ENCODE data around the gene ZNF132. TPM values are rescaled to one million over a fixed set of nuclear protein-coding genes. Genes with fewer than 3 reads are reported as not detected.

The ZNF132 gene
- total RNA-seq, 1 donor from 2014 or later, result 1.0 TPM

DNA sequence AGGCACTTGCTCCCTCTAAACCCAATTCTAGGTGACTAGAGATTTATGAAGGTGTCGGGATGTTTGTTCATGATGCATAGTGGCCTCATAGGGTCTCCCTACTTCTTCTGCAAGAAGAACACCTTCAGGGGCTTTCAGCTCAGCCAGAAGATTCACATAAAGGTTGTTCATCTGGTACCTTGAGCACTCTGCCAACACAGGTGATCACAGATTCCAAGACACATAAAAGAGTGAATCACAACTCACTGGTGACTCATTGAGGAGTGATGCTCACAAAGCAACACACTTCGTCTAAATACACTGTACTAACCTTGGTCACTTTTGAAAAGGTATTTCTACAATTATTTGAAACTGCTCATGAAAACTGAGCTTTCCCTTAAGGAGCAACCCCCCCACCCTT, 20.1 kb upstream of the ZNF132 start:
- H3K4me3 ChIP-seq, result no peak overlapping the region
- H3K4me1 Mint-ChIP-seq, result no peaks in the 10 kb centered on the region
- H3K27ac ChIP-seq, result no peak overlapping the region

DNA sequence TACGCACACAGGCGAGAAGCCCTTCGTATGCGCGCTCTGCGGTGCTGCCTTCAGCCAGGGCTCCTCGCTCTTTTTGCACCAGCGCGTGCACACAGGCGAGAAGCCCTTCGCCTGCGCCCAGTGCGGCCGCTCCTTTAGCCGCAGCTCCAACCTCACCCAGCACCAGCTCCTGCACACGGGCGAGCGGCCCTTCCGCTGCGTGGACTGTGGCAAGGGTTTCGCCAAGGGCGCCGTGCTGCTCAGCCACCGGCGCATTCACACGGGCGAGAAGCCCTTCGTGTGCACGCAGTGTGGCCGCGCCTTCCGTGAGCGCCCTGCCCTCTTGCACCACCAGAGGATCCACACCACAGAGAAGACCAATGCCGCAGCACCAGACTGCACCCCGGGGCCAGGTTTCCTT, 16.2 kb upstream of the ZNF132 start:
- Histone ChIP-seq H3K4me3 (no peak overlapping the region), H3K27me3 (peaks cover 12% of the 10 kb centered on the region), H2AFZ (replicated peaks) (no peak overlapping the region), H3F3A (ENCODE audit: low read depth) (no peaks in the 10 kb centered on the region), H3K4me2 (no peak overlapping the region), H3K79me2 (ENCODE audit: low read depth) (no peaks in the 10 kb centered on the region), H3K36me3 (no peaks in the 10 kb centered on the region), H4K20me1 (ENCODE audit: low read depth) (no peaks in the 10 kb centered on the region), H3K27ac (no peak overlapping the region), H3K9me3 (ENCODE audit: low read depth) (no peaks in the 10 kb centered on the region), H3K4me1 (no peaks in the 10 kb centered on the region), H3K9ac (no peak overlapping the region)
- TF ChIP-seq EZH2 (IDR thresholded peaks at IDR 0.05) (no peak), EZH2phosphoT487 (IDR thresholded peaks at IDR 0.05) (no peak)
- TF ChIP-seq, protein P1, sequence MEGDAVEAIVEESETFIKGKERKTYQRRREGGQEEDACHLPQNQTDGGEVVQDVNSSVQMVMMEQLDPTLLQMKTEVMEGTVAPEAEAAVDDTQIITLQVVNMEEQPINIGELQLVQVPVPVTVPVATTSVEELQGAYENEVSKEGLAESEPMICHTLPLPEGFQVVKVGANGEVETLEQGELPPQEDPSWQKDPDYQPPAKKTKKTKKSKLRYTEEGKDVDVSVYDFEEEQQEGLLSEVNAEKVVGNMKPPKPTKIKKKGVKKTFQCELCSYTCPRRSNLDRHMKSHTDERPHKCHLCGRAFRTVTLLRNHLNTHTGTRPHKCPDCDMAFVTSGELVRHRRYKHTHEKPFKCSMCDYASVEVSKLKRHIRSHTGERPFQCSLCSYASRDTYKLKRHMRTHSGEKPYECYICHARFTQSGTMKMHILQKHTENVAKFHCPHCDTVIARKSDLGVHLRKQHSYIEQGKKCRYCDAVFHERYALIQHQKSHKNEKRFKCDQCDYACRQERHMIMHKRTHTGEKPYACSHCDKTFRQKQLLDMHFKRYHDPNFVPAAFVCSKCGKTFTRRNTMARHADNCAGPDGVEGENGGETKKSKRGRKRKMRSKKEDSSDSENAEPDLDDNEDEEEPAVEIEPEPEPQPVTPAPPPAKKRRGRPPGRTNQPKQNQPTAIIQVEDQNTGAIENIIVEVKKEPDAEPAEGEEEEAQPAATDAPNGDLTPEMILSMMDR (IDR thresholded peaks at IDR 0.05), result no peak
- DNase-seq (ENCODE audit: low spot score), result no peak
- no peaks in the 10 kb centered on the region for H3K9me3 Mint-ChIP-seq
- H3K4me3 Mint-ChIP-seq, result no peak overlapping the region
- H3K27me3 Mint-ChIP-seq (ENCODE audit: insufficient read depth, low read depth), result peaks cover 5% of the 10 kb centered on the region
- peaks cover 6% of the 10 kb centered on the region for H3K4me1 Mint-ChIP-seq
- H3K36me3 Mint-ChIP-seq, result peaks cover 18% of the 10 kb centered on the region
- no peak overlapping the region for H3K27ac Mint-ChIP-seq

More for the DNA sequence above, 20.1 kb upstream of the ZNF132 start:
- Histone ChIP-seq H3K4me1 (no peaks in the 10 kb centered on the region), H3K4me2 (no peak overlapping the region), H3F3A (ENCODE audit: low read depth) (no peaks in the 10 kb centered on the region), H3K27me3 (no peaks in the 10 kb centered on the region), H4K20me1 (ENCODE audit: low read depth) (no peaks in the 10 kb centered on the region), H3K9ac (no peak overlapping the region), H3K79me2 (ENCODE audit: low read depth) (no peaks in the 10 kb centered on the region), H2AFZ (replicated peaks) (no peak overlapping the region), H3K9me3 (ENCODE audit: low read depth) (no peaks in the 10 kb centered on the region), H3K36me3 (no peaks in the 10 kb centered on the region)
- H3K27ac Mint-ChIP-seq, result no peak overlapping the region
- TF ChIP-seq EZH2phosphoT487 (IDR thresholded peaks at IDR 0.05), result no peak
- no peak for TF ChIP-seq EZH2 (IDR thresholded peaks at IDR 0.05)
- TF ChIP-seq, protein P1 (IDR thresholded peaks at IDR 0.05), result no peak
- DNase-seq (ENCODE audit: low spot score), result no peak
- no peaks in the 10 kb centered on the region for H3K9me3 Mint-ChIP-seq
- H3K27me3 Mint-ChIP-seq (ENCODE audit: insufficient read depth, low read depth), result peaks cover 2% of the 10 kb centered on the region
- H3K4me3 Mint-ChIP-seq, result no peak overlapping the region
- H3K36me3 Mint-ChIP-seq, result peaks cover 11% of the 10 kb centered on the region

DNA sequence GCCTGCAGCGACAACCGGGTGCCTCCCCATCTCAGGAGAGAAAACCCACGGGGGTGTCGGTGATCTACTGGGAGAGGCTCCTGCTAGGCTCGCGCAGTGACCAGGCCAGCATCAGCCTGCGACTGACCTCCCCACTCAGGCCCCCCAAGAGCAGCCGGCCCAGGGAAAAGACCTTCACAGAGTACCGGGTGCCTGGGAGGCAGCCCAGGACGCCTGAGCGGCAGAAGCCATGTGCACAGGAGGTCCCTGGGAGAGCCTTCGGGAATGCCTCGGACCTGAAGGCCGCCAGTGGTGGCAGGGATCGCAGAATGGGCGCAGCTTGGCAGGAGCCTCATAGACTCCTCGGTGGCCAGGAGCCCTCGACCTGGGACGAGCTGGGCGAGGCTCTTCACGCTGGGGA, 15.4 kb upstream of the ZNF132 start:
- H2AFZ ChIP-seq (replicated peaks), result no peak overlapping the region

More for the DNA sequence above, 15.4 kb upstream of the ZNF132 start:
- Histone ChIP-seq H3K9me3 (ENCODE audit: low read depth) (no peaks in the 10 kb centered on the region), H3K4me2 (no peak overlapping the region), H3K9ac (no peak overlapping the region), H3K4me1 (no peaks in the 10 kb centered on the region), H3K27me3 (peaks cover 20% of the 10 kb centered on the region), H3K36me3 (no peaks in the 10 kb centered on the region), H4K20me1 (ENCODE audit: low read depth) (no peaks in the 10 kb centered on the region), H3K4me3 (no peak overlapping the region), H3F3A (ENCODE audit: low read depth) (no peaks in the 10 kb centered on the region), H3K27ac (no peak overlapping the region), H3K79me2 (ENCODE audit: low read depth) (no peaks in the 10 kb centered on the region)
- H3K9me3 Mint-ChIP-seq, result no peaks in the 10 kb centered on the region
- no peak overlapping the region for H3K27ac Mint-ChIP-seq
- peaks cover 18% of the 10 kb centered on the region for H3K36me3 Mint-ChIP-seq
- H3K4me1 Mint-ChIP-seq, result peaks cover 12% of the 10 kb centered on the region
- peaks cover 5% of the 10 kb centered on the region for H3K27me3 Mint-ChIP-seq (ENCODE audit: insufficient read depth, low read depth)
- no peak for DNase-seq (ENCODE audit: low spot score)
- TF ChIP-seq, protein P1 (IDR thresholded peaks at IDR 0.05), result no peak
- TF ChIP-seq EZH2phosphoT487 (IDR thresholded peaks at IDR 0.05) (no peak), EZH2 (IDR thresholded peaks at IDR 0.05) (no peak)
- H3K4me3 Mint-ChIP-seq, result no peak overlapping the region

Measured in neural progenitor cell (in vitro differentiated cells).